ENCODE data around the gene SRSF1. TPM values are rescaled to one million over a fixed set of nuclear protein-coding genes. Genes with fewer than 3 reads are reported as not detected.
"Not testable (repeated sequence)": the region's sequence is repeated elsewhere in the genome, so short reads cannot be mapped to it uniquely, and the experiment has no call there.

The SRSF1 gene
- total and polyA plus RNA-seq, 2 of the 4 experiments (the other 2 are of a cell fraction): 190 to 357 TPM

- Histone ChIP-seq H3K9me3 (ENCODE audit: control insufficient read depth, insufficient read depth, low read length) (no peaks in the 10 kb centered on the region), H3K27me3 (ENCODE audit: control insufficient read depth, insufficient read depth, low read length) (no peaks in the 10 kb centered on the region), H3K23ac (ENCODE audit: low read depth, low read length) (no peak overlapping the region), H2AK9ac (replicated peaks; ENCODE audit: low read depth, low read length, poor library complexity) (no peak overlapping the region), H3K4me1 (ENCODE audit: control insufficient read depth, insufficient read depth, low read length) (peaks cover 12% of the 10 kb centered on the region), H4K8ac (ENCODE audit: low read depth in 2 of 2, low read length in 2 of 2) (no peak overlapping the region), H2AK5ac (ENCODE audit: low read depth, low read length) (no peak overlapping the region), H2BK5ac (ENCODE audit: low read depth, low read length, poor library complexity, severe bottlenecking) (peak overlapping the region; percentile 18), H2BK120ac (ENCODE audit: low read depth, low read length) (peak overlapping the region; percentile 53; the same call in 1 of the 2 replicates), H3K79me1 (ENCODE audit: low read depth in 1 of 2, low read length in 2 of 2) (peaks cover 30 to 47% of the 10 kb centered on the region in 2 experiments), H3K14ac (replicated peaks; ENCODE audit: low read depth, low read length) (no peak overlapping the region), H3K9ac (ENCODE audit: low read depth, low read length) (no peak overlapping the region), H3K56ac (ENCODE audit: extremely low read depth, insufficient read depth, low read length) (no peak overlapping the region), H3K4ac (ENCODE audit: low read depth, low read length) (no peak overlapping the region), H3K9me1 (ENCODE audit: insufficient read depth, low read length) (peaks cover 14% of the 10 kb centered on the region), H3K18ac (ENCODE audit: low read depth, low read length) (no peak overlapping the region), H3K36me3 (ENCODE audit: control insufficient read depth, insufficient read depth, low read length) (peaks cover 39% of the 10 kb centered on the region), H4K20me1 (ENCODE audit: insufficient read depth, low read length) (peaks cover 27% of the 10 kb centered on the region), H2AFZ (replicated peaks; ENCODE audit: low read length, poor library complexity) (no peak overlapping the region), H2BK20ac (ENCODE audit: low read depth, low read length) (0 out of 2 replicates have a peak overlapping the region, but pooled peaks have one; percentile 11), H2BK15ac (ENCODE audit: low read depth, low read length) (no peak overlapping the region), H4K5ac (ENCODE audit: low read depth, low read length) (no peak overlapping the region), H3K4me2 (ENCODE audit: low read depth, low read length) (peak overlapping the region; percentile 51; the same call in 1 of the 2 replicates), H3K27ac (ENCODE audit: insufficient read depth, low read length) (no peak overlapping the region; the same call in 1 of the 2 replicates), H4K91ac (ENCODE audit: insufficient read depth, low read depth, low read length) (no peak overlapping the region), H3K4me3 (ENCODE audit: insufficient read depth, low read depth, low read length) (no peak overlapping the region)
- DNase-seq: peak; percentile 80
- BruUV-seq (replicated peaks): no TSS peak
- ChIA-PET POLR2A (ENCODE audit: unreplicated experiment) (interaction anchor here (0.6 kb wide), 1 partner anchor 28 kb away, joined by 7 read pairs; no protein-coding TSS in a partner anchor), CTCF (interaction anchor here (1.2 kb wide), 1 partner anchor 100 kb away, joined by 3 read pairs; no protein-coding TSS in a partner anchor)
- no CpG with 5 or more reads among the region's 1 CpG for WGBS, 2 experiments (ENCODE audit: extremely low coverage in 2 of 2, insufficient read length in 1 of 2)
- intact Hi-C loops (cut with micrococcal nuclease) (no loop called here), dilution Hi-C loops (cut with HindIII; ENCODE audit: low sequenced_read_pairs, unreplicated experiment) (loop anchor here (25.0 kb wide), 1 partner anchor 113 kb away; the partner anchor contains the start of gene MRPS23), in situ Hi-C loops (cut with MboI; ENCODE audit: low sequenced_read_pairs) (no loop called here)
- ATAC-seq (ENCODE audit: low read depth): peak; percentile 84
- no peak for TF ChIP-seq NFE2L2 (IDR thresholded peaks at IDR 0.05; ENCODE audit: low read depth, low read length)
- TF ChIP-seq FOS (IDR thresholded peaks at IDR 0.05; ENCODE audit: low read depth, low read length): peak; percentile 42; the same call in 1 of the 2 replicates
- TF ChIP-seq POLR2A (IDR thresholded peaks at IDR 0.05; ENCODE audit: low read depth, low read length): no peak
- no peak for TF ChIP-seq BHLHE40 (IDR thresholded peaks at IDR 0.05; ENCODE audit: low read depth, low read length)
- peak; percentile 72 for TF ChIP-seq CEBPB (IDR thresholded peaks at IDR 0.05; ENCODE audit: low read depth, low read length)
Observed at GRCh38 chr17:57975044-57975443, 32.0 kb downstream of the SRSF1 start.

DNA sequence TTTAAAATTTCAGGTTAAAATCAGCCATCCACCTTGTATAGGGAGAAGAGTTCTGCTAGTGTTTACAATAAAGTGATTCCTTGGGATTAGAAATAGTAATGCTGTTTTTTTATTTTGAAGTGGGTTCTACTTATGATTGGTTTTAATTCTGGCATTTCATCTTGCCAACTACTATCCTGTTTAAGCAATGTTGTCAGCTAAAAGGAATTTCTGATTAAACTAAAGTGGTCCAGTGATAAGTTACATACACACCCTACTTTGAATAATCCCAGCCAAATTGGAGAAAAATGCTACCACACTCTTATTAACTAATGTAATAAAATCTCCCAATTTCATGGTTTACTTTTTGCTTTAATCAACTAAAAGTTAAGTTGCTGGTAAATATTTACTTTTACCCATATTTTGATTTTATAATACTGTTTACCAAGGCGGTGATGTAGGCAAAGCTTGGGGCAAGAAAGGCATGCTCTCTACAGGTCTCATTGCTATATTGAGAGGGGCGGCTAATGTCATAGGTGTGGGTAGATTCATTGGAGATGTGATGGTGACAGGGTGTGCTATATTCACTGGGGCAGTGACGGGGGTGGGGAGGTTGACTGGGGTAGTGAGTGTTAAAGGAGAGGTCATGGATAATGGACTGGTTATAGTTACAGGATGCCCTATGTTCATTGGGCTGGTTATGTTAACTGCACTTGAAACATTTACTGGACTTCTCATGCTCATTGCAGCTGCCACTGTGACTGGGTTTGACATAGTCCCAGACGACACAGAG, 32.8 kb downstream of the SRSF1 start:
- H3K9me3 ChIP-seq (ENCODE audit: control insufficient read depth, insufficient read depth, low read length); H3K56ac ChIP-seq (ENCODE audit: extremely low read depth, insufficient read depth, low read length); H3K14ac ChIP-seq (replicated peaks; ENCODE audit: low read depth, low read length); H2AK9ac ChIP-seq (replicated peaks; ENCODE audit: low read depth, low read length, poor library complexity); ATAC-seq (ENCODE audit: low read depth); H3K4me3 ChIP-seq (ENCODE audit: insufficient read depth, low read depth, low read length); POLR2A ChIA-PET (ENCODE audit: unreplicated experiment); DNase-seq; H3K4ac ChIP-seq (ENCODE audit: low read depth, low read length); in situ Hi-C loops (cut with MboI; ENCODE audit: low sequenced_read_pairs); H2BK120ac ChIP-seq (ENCODE audit: low read depth, low read length); dilution Hi-C loops (cut with HindIII; ENCODE audit: low sequenced_read_pairs, unreplicated experiment); H4K91ac ChIP-seq (ENCODE audit: insufficient read depth, low read depth, low read length); intact Hi-C loops (cut with micrococcal nuclease); H2BK15ac ChIP-seq (ENCODE audit: low read depth, low read length); H2BK20ac ChIP-seq (ENCODE audit: low read depth, low read length); H2AFZ ChIP-seq (replicated peaks; ENCODE audit: low read length, poor library complexity); H3K18ac ChIP-seq (ENCODE audit: low read depth, low read length); H3K27me3 ChIP-seq (ENCODE audit: control insufficient read depth, insufficient read depth, low read length); H3K4me2 ChIP-seq (ENCODE audit: low read depth, low read length); H4K8ac ChIP-seq (ENCODE audit: low read depth in 2 of 2, low read length in 2 of 2); H3K9ac ChIP-seq (ENCODE audit: low read depth, low read length); H4K5ac ChIP-seq (ENCODE audit: low read depth, low read length): not testable (repeated sequence)
- 100% methylated on average over 2 of the region's 4 CpGs; no CpG with 5 or more reads in 1 of the 2 experiments for WGBS, 2 experiments (ENCODE audit: extremely low coverage in 2 of 2, insufficient read length in 1 of 2)
- H2BK5ac ChIP-seq (ENCODE audit: low read depth, low read length, poor library complexity, severe bottlenecking): peak overlapping the region; percentile 51
- H2AK5ac ChIP-seq (ENCODE audit: low read depth, low read length): peak overlapping the region; percentile 37; the same call in 1 of the 2 replicates
- TSS peak; percentile 72 for BruUV-seq (replicated peaks)
- H4K20me1 ChIP-seq (ENCODE audit: insufficient read depth, low read length): peaks cover 27% of the 10 kb centered on the region
- peaks cover 36% of the 10 kb centered on the region for H3K36me3 ChIP-seq (ENCODE audit: control insufficient read depth, insufficient read depth, low read length)
- peak overlapping the region; percentile 74 for H3K23ac ChIP-seq (ENCODE audit: low read depth, low read length)
- H3K9me1 ChIP-seq (ENCODE audit: insufficient read depth, low read length): peaks cover 14% of the 10 kb centered on the region
- peaks cover 30 to 47% of the 10 kb centered on the region in 2 experiments for H3K79me1 ChIP-seq (ENCODE audit: low read depth in 1 of 2, low read length in 2 of 2)
- peak overlapping the region; percentile 26; the same call in 1 of the 2 replicates for H3K27ac ChIP-seq (ENCODE audit: insufficient read depth, low read length)
- H3K4me1 ChIP-seq (ENCODE audit: control insufficient read depth, insufficient read depth, low read length): peaks cover 12% of the 10 kb centered on the region
- CTCF ChIA-PET: interaction anchor here (1.2 kb wide), 1 partner anchor 99 kb away, joined by 3 read pairs; no protein-coding TSS in a partner anchor

Data from IMR-90 (cell line).